Caki2 (cell line): ENCODE data around the gene TAAR9. TPM values are rescaled to one million over a fixed set of nuclear protein-coding genes. Genes with fewer than 3 reads are reported as not detected.
A peak's percentile ranks its signal among the peaks of the same experiment; 100 is the strongest.

ENCODE experiments used
- DNase-seq: peaks from one replicate; pipeline ENCODE4 v3.0.0-alpha.2; 2015; ENCODE audit warnings: low read depth
- in situ Hi-C: cut with HindIII; loops from 2 replicates; pipeline ENCODE4 v1.10.0; 2016; ENCODE audit warnings: low sequenced_read_pairs, low pct_unique_long_range_greater_than_20kb, mixed read lengths
- total RNA-seq: library from RNA; depleted of rRNA; stranded (reverse); fragments of >200 nt; shearing (Covaris generic); gene quantifications from 2 replicates; pipeline ENCODE4 v1.2.3, GENCODE V29; 2014; ENCODE audit warnings: low replicate concordance; rRNA removed

TAAR9 gene
- not detected in 2 replicates for total RNA-seq

- no peak for DNase-seq
- in situ Hi-C loops = no loop called here
These were observed at the start of gene TAAR9 for GRCh38 chr6:132537977-132538376. Gene TAAR9, plus strand, starts transcription at chr6:132538277. Its CDS starts 13 bp downstream, at chr6:132538290.

GRCh38 chr6:132489376-132489775 is 48.7 kb upstream of the TAAR9 start:
- in situ Hi-C loops = no loop called here

GRCh38 chr6:132490024-132490423 is 48.1 kb upstream of the TAAR9 start:
- in situ Hi-C loops = no loop called here
- DNase-seq = no peak

More at GRCh38 chr6:132489376-132489775, 48.7 kb upstream of the TAAR9 start:
- no peak for DNase-seq

- no peak for DNase-seq
- in situ Hi-C loops = no loop called here
These were observed 47.4 kb upstream of the TAAR9 start for GRCh38 chr6:132490478-132491204.

GRCh38 chr6:132491303-132491702 is 46.8 kb upstream of the TAAR9 start:
- no peak for DNase-seq
- in situ Hi-C loops = no loop called here

GRCh38 chr6:132491881-132492280 is 46.2 kb upstream of the TAAR9 start:
- no peak for DNase-seq
- in situ Hi-C loops = no loop called here

GRCh38 chr6:132494954-132495353 is 43.1 kb upstream of the TAAR9 start:
- in situ Hi-C loops = no loop called here
- DNase-seq = no peak

- in situ Hi-C loops = no loop called here
- DNase-seq = no peak
These were observed 42.4 kb upstream of the TAAR9 start for GRCh38 chr6:132495604-132496079.

- DNase-seq = no peak
- in situ Hi-C loops = no loop called here
These were observed 41.4 kb upstream of the TAAR9 start for GRCh38 chr6:132496519-132497180.

- DNase-seq = no peak
- in situ Hi-C loops = no loop called here
These were observed 39.4 kb upstream of the TAAR9 start for GRCh38 chr6:132498638-132499037.

- no peak for DNase-seq
- in situ Hi-C loops = no loop called here
These were observed 38.3 kb upstream of the TAAR9 start for GRCh38 chr6:132499757-132500156.

GRCh38 chr6:132504757-132505156 is 33.3 kb upstream of the TAAR9 start:
- in situ Hi-C loops = no loop called here
- no peak for DNase-seq

GRCh38 chr6:132505158-132505557 is 32.9 kb upstream of the TAAR9 start:
- no peak for DNase-seq
- in situ Hi-C loops = no loop called here

GRCh38 chr6:132506461-132506860 is 31.6 kb upstream of the TAAR9 start:
- in situ Hi-C loops = no loop called here
- DNase-seq = no peak

- in situ Hi-C loops = no loop called here
- DNase-seq = no peak
These were observed 30.9 kb upstream of the TAAR9 start for GRCh38 chr6:132506869-132507808.

- DNase-seq = peak; percentile 23
- in situ Hi-C loops = no loop called here
These were observed 26.8 kb upstream of the TAAR9 start for GRCh38 chr6:132511210-132511830.

GRCh38 chr6:132511831-132512220 is 26.3 kb upstream of the TAAR9 start:
- DNase-seq = no peak
- in situ Hi-C loops = no loop called here

GRCh38 chr6:132512342-132512637 is 25.8 kb upstream of the TAAR9 start:
- no peak for DNase-seq
- in situ Hi-C loops = no loop called here
